ENCODE measurements around the gene NFATC1. TPM values are rescaled to one million over a fixed set of nuclear protein-coding genes. Genes with fewer than 3 reads are reported as not detected.

Gene NFATC1
- total RNA-seq, 1 donor, result 23.9 TPM

GRCh38 chr18:79523206-79523735, 127.5 kb downstream of the NFATC1 start:
- no peaks in the 10 kb centered on the region for H3K9me3 ChIP-seq (ENCODE audit: low read depth, low read length)
- H3K4me1 ChIP-seq (ENCODE audit: insufficient read depth, low read length), result peaks cover 45% of the 10 kb centered on the region
- no peaks in the 10 kb centered on the region for H3K27me3 ChIP-seq (ENCODE audit: insufficient read depth, low read length)
- H3K4me3 ChIP-seq (ENCODE audit: low read length), result no peak overlapping the region

GRCh38 chr18:79523736-79524180, 128.0 kb downstream of the NFATC1 start:
- H3K4me1 ChIP-seq (ENCODE audit: insufficient read depth, low read length), result peaks cover 42% of the 10 kb centered on the region
- H3K9me3 ChIP-seq (ENCODE audit: low read depth, low read length), result no peaks in the 10 kb centered on the region
- H3K27me3 ChIP-seq (ENCODE audit: insufficient read depth, low read length), result no peaks in the 10 kb centered on the region
- H3K4me3 ChIP-seq (ENCODE audit: low read length), result no peak overlapping the region

GRCh38 chr18:79524181-79525078, 128.7 kb downstream of the NFATC1 start:
- Histone ChIP-seq H3K4me3 (ENCODE audit: low read length) (no peak overlapping the region), H3K9me3 (ENCODE audit: low read depth, low read length) (no peaks in the 10 kb centered on the region), H3K27me3 (ENCODE audit: insufficient read depth, low read length) (no peaks in the 10 kb centered on the region), H3K4me1 (ENCODE audit: insufficient read depth, low read length) (peaks cover 42% of the 10 kb centered on the region)

- Histone ChIP-seq H3K9me3 (ENCODE audit: low read depth, low read length) (no peaks in the 10 kb centered on the region), H3K4me1 (ENCODE audit: insufficient read depth, low read length) (peaks cover 35% of the 10 kb centered on the region), H3K27me3 (ENCODE audit: insufficient read depth, low read length) (no peaks in the 10 kb centered on the region), H3K4me3 (ENCODE audit: low read length) (no peak overlapping the region)
These were observed 130.1 kb downstream of the NFATC1 start for GRCh38 chr18:79525556-79526467.

GRCh38 chr18:79526468-79527460, 131.0 kb downstream of the NFATC1 start:
- H3K27me3 ChIP-seq (ENCODE audit: insufficient read depth, low read length), result no peaks in the 10 kb centered on the region
- H3K4me3 ChIP-seq (ENCODE audit: low read length), result no peak overlapping the region
- no peaks in the 10 kb centered on the region for H3K9me3 ChIP-seq (ENCODE audit: low read depth, low read length)
- H3K4me1 ChIP-seq (ENCODE audit: insufficient read depth, low read length), result peaks cover 35% of the 10 kb centered on the region

- H3K9me3 ChIP-seq (ENCODE audit: low read depth, low read length), result no peaks in the 10 kb centered on the region
- H3K4me3 ChIP-seq (ENCODE audit: low read length), result no peak overlapping the region
- H3K27me3 ChIP-seq (ENCODE audit: insufficient read depth, low read length), result no peaks in the 10 kb centered on the region
- peaks cover 25% of the 10 kb centered on the region for H3K4me1 ChIP-seq (ENCODE audit: insufficient read depth, low read length)
These were observed 132.1 kb downstream of the NFATC1 start for GRCh38 chr18:79527656-79528315.

GRCh38 chr18:79528316-79528695, 132.6 kb downstream of the NFATC1 start:
- Histone ChIP-seq H3K4me1 (ENCODE audit: insufficient read depth, low read length) (peaks cover 20% of the 10 kb centered on the region), H3K9me3 (ENCODE audit: low read depth, low read length) (no peaks in the 10 kb centered on the region), H3K27me3 (ENCODE audit: insufficient read depth, low read length) (no peaks in the 10 kb centered on the region), H3K4me3 (ENCODE audit: low read length) (no peak overlapping the region)

GRCh38 chr18:79528846-79529245, 133.1 kb downstream of the NFATC1 start:
- no peaks in the 10 kb centered on the region for H3K27me3 ChIP-seq (ENCODE audit: insufficient read depth, low read length)
- no peak overlapping the region for H3K4me3 ChIP-seq (ENCODE audit: low read length)
- peaks cover 15% of the 10 kb centered on the region for H3K4me1 ChIP-seq (ENCODE audit: insufficient read depth, low read length)
- H3K9me3 ChIP-seq (ENCODE audit: low read depth, low read length), result no peaks in the 10 kb centered on the region

- Histone ChIP-seq H3K4me1 (ENCODE audit: insufficient read depth, low read length) (peaks cover 10% of the 10 kb centered on the region), H3K9me3 (ENCODE audit: low read depth, low read length) (no peaks in the 10 kb centered on the region), H3K27me3 (ENCODE audit: insufficient read depth, low read length) (no peaks in the 10 kb centered on the region), H3K4me3 (ENCODE audit: low read length) (no peak overlapping the region)
These were observed 133.6 kb downstream of the NFATC1 start for GRCh38 chr18:79529296-79529695.

- Histone ChIP-seq H3K4me1 (ENCODE audit: insufficient read depth, low read length) (peaks cover 4% of the 10 kb centered on the region), H3K27me3 (ENCODE audit: insufficient read depth, low read length) (no peaks in the 10 kb centered on the region), H3K9me3 (ENCODE audit: low read depth, low read length) (no peaks in the 10 kb centered on the region), H3K4me3 (ENCODE audit: low read length) (no peak overlapping the region)
These were observed 134.3 kb downstream of the NFATC1 start for GRCh38 chr18:79529991-79530390.

- Histone ChIP-seq H3K27me3 (ENCODE audit: insufficient read depth, low read length) (no peaks in the 10 kb centered on the region), H3K4me3 (ENCODE audit: low read length) (no peak overlapping the region), H3K9me3 (ENCODE audit: low read depth, low read length) (no peaks in the 10 kb centered on the region), H3K4me1 (ENCODE audit: insufficient read depth, low read length) (no peaks in the 10 kb centered on the region)
These were observed 135.1 kb downstream of the NFATC1 start for GRCh38 chr18:79530821-79531220.

- Histone ChIP-seq H3K4me1 (ENCODE audit: insufficient read depth, low read length) (no peaks in the 10 kb centered on the region), H3K27me3 (ENCODE audit: insufficient read depth, low read length) (no peaks in the 10 kb centered on the region), H3K9me3 (ENCODE audit: low read depth, low read length) (no peaks in the 10 kb centered on the region), H3K4me3 (ENCODE audit: low read length) (no peak overlapping the region)
These were observed 135.7 kb downstream of the NFATC1 start for GRCh38 chr18:79531386-79531785.

- Histone ChIP-seq H3K9me3 (ENCODE audit: low read depth, low read length) (no peaks in the 10 kb centered on the region), H3K27me3 (ENCODE audit: insufficient read depth, low read length) (no peaks in the 10 kb centered on the region), H3K4me3 (ENCODE audit: low read length) (no peak overlapping the region), H3K4me1 (ENCODE audit: insufficient read depth, low read length) (no peaks in the 10 kb centered on the region)
These were observed 136.2 kb downstream of the NFATC1 start for GRCh38 chr18:79531926-79532312.

Data from mononuclear cell (primary cell).